Mucosa of rectum (tissue), 2 donors: ENCODE results near the gene ZBTB5.
A peak's percentile ranks its signal among the peaks of the same experiment; 100 is the strongest.

Experiments used
- H3K27ac ChIP-seq, 2 donors: one replicate each; pipeline ENCODE4 v1.7.0; 2013; ENCODE audit warnings: inconsistent platforms in 2 of 2, low read depth in 2 of 2, low read length in 2 of 2
- H3K27me3 ChIP-seq, 2 donors: one replicate each; pipeline ENCODE4 v1.7.0; 2013; ENCODE audit warnings: low read length in 2 of 2; ENCODE audit not compliant: control insufficient read depth in 2 of 2, insufficient read depth in 2 of 2
- H3K36me3 ChIP-seq, 2 donors: one replicate each; pipeline ENCODE4 v1.7.0; 2013; ENCODE audit warnings: low read length in 2 of 2; ENCODE audit not compliant: control insufficient read depth in 2 of 2, insufficient read depth in 2 of 2
- H3K4me1 ChIP-seq, 2 donors: one replicate each; pipeline ENCODE4 v1.7.0; 2013; ENCODE audit warnings: low read length in 2 of 2, mild to moderate bottlenecking in 1 of 2; ENCODE audit not compliant: control insufficient read depth in 2 of 2, insufficient read depth in 2 of 2
- H3K4me3 ChIP-seq, 2 donors: one replicate each; pipeline ENCODE4 v1.7.0; 2013; ENCODE audit warnings: low read length in 2 of 2
- H3K9ac ChIP-seq, 2 donors: one replicate each; pipeline ENCODE4 v1.7.0; 2013; ENCODE audit warnings: low read length in 2 of 2, low read depth in 1 of 2, mild to moderate bottlenecking in 1 of 2
- H3K9me3 ChIP-seq, 2 donors: one replicate each; pipeline ENCODE4 v1.7.0; 2013; ENCODE audit warnings: low read length in 2 of 2; ENCODE audit not compliant: control insufficient read depth in 2 of 2
- donor health status: healthy.
- donor health status: Normal muscosa, but diverticular disease.

Gene ZBTB5

DNA sequence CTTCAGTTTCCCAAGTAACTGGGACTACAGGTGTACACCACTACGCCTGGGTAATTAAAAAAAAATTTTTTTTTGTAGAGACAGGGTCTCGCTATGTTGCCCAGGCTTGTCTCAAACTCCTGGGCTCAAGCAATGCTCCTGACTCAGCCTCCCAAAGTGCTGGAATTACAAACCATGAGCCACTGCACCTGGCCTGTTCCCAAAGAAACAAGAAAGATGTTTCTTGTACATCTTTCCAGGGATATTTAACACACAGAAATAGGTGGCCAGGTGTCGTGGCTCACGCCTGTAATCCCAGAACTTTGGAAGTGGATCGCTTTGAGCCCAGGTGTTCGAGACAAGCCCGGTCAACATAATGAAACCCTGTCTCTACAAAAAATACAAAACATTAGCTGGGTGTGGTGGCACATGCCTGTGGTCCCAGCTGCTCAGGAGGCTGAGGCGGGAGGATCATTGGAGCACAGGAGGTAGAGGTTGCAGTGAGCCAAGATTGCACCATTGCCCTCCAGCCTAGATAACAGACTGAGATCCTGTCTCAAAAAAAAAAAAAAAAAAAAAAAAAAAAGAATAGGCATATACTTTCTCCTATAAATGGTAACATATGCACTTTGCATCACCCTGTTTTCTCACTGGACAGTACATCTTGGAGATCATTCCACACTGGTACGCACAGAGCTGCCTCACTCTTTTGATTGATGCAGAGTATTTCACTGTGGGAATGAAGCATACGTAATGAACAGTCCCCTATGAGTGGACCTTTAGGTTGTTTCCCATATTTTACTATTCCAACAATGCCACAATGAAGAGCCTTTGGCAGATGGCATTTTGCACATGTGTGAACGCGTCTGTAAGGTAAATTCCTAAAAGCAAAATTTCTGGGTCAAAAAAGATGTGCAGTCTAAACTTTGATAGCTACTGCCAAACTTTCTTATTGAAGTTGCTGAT, 44.7 kb downstream of the ZBTB5 start:
- H3K9me3 ChIP-seq, result no peaks in the 10 kb centered on the region
- no peaks in the 10 kb centered on the region for H3K36me3 ChIP-seq
- H3K9ac ChIP-seq, result no peak overlapping the region
- peaks cover 14 to 17% of the 10 kb centered on the region in 2 donors for H3K4me1 ChIP-seq
- H3K27ac ChIP-seq, result no peak overlapping the region
- no peak overlapping the region for H3K4me3 ChIP-seq
- no peaks in the 10 kb centered on the region for H3K27me3 ChIP-seq

DNA sequence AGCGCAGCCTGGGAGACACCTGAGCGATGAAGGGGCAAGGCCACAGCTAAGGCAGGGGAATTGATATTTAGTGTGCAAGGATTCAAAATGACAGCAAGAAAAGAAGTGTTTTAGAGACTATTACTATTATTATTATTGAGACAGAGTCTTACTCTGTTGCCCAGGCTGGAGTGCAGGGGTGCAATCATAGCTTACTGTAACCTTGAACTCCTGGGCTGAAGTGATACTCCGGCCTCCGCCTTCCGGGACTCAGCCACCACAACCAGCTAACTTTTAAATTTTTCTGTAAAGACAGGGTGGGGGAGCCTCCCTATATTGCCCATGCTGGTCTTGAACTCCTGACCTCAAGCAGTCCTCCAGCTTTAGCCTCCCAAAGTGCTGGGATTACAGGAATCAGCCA, 46.0 kb downstream of the ZBTB5 start:
- H3K4me3 ChIP-seq, result no peak overlapping the region
- no peak overlapping the region for H3K27ac ChIP-seq
- no peaks in the 10 kb centered on the region for H3K27me3 ChIP-seq
- peaks cover 13 to 17% of the 10 kb centered on the region in 2 donors for H3K4me1 ChIP-seq
- H3K9me3 ChIP-seq, result no peaks in the 10 kb centered on the region
- H3K36me3 ChIP-seq, result no peaks in the 10 kb centered on the region
- H3K9ac ChIP-seq, result no peak overlapping the region

DNA sequence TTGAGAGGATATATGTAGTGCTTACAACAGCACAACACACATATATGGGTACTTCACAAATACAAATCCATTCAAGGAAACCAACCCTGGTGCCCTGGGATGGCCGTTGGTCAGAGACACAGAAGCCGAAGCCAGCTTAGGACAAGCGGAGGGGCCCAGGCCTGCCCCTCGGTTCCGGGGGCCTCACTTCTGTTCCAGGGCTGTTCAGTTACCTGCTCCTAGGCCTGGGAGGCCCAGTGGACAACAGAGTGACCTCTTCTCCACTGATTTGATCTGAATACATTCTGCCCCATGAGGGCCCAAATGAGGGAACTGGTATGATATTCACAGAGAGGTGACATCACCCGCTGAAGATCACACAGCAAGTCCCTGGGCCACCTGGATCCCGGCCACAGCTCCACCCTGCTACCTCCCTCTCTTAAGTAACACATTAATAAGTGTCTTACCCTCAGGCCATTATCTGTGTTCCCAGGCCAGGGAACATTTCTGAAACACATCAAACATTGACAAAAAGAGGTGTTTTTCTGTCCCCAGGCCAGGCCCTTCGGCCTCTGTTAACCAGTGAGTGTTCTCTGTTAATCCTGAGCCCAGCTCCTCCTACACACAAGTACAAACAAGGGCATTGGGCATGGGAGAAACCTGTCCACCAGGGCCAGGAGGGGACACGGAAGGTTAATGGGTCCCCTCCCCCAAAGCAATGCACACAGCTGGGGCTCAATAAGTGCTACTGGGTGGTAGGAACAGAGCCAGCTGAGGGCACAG, 47.2 kb downstream of the ZBTB5 start:
- Histone ChIP-seq H3K9ac (no peak overlapping the region), H3K9me3 (no peaks in the 10 kb centered on the region), H3K36me3 (no peaks in the 10 kb centered on the region), H3K27me3 (no peaks in the 10 kb centered on the region), H3K27ac (no peak overlapping the region), H3K4me3 (no peak overlapping the region), H3K4me1 (peaks cover 4 to 9% of the 10 kb centered on the region in 2 donors)

DNA sequence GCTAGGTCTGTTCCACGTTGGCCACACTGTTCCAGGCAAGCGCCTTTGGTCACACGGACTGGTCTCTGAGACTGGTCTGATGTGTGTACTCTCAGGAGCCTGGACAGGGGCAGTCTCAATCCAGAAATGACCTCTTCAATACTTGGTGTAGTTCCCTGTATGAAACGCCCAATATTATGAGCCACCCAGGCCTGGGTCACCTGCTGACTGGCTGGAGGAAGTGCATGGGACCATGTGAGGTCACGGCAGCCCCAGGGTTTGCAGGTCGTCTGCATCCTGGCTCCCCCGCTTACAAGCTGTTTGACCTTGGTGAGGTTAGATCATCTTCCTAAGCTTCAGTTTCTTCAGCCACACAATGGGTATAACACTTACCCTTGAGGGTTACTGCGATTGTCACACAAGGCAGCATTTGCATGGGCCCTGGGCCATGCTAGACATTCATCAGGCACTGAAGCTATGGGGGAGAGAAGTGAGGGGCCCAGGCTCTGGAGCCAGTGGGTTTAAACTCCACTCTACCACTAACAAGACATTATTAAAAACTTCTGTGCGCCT, 47.9 kb downstream of the ZBTB5 start:
- Histone ChIP-seq H3K36me3 (no peaks in the 10 kb centered on the region), H3K9me3 (no peaks in the 10 kb centered on the region), H3K4me1 (peaks cover 4 to 9% of the 10 kb centered on the region in 2 donors), H3K9ac (no peak overlapping the region), H3K27me3 (no peaks in the 10 kb centered on the region), H3K4me3 (no peak overlapping the region), H3K27ac (no peak overlapping the region)

DNA sequence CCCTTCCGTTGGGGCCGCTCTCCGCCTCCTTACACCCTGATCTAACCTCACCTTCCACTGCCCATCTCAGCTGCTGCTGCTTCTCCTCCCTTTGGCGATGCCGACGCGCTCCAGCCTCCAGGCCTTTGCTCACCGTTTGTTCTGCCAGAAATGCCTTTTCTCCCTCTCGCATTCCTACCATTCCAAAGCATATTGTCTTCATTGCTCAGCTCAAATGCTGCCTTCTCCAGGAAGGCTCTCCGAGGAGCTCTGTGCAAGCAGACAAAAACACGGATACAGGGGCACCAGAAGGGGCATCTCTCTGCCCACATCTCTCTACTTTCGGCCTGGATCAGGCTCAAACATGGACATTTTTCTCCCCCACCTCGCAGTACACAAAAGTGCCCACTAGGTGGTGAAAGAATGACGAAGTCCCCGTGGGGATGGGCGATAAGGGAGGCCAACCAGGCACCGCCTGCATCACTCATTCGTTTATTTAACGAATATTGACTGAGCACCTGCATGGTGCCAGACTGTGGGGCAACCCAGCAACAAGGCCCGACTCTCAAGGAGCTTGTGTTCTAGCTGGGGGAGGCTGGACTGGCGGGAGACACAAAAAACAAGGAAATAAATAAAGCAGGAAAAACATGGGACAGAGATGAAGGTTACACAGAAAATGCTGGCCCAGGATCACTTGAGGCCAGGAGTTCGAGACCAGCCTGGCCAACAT, 50.1 kb downstream of the ZBTB5 start:
- no peak overlapping the region for H3K27ac ChIP-seq

DNA sequence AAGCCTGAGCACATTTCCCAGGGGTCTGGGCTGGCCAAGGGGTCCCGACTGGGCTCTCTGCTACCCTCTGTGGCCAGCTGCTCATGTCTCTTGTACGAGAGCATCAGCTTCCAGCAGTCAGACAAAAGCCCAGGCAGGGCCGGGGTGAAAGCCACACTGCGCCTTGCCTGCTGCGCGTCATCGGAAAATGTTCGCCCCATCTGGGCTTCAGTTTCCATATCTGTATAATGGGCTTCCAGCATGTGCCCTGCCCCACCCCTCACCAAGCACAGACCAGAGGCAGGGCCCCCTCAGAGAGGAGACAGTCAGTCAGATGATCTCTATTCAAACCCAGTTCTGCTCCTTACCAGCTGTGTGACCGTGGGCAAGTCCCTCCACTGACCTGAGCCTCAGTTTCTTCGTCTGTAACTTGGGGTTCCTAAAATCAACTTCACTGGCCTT, 50.7 kb downstream of the ZBTB5 start:
- Histone ChIP-seq H3K9ac (no peak overlapping the region), H3K27ac (no peak overlapping the region), H3K4me3 (peak overlapping the region in 1 of 2 donors; percentile 28), H3K27me3 (no peaks in the 10 kb centered on the region), H3K36me3 (no peaks in the 10 kb centered on the region), H3K9me3 (no peaks in the 10 kb centered on the region), H3K4me1 (peaks cover 0 to 3% of the 10 kb centered on the region in 2 donors)

More for the DNA sequence above, 50.1 kb downstream of the ZBTB5 start:
- Histone ChIP-seq H3K4me1 (peaks cover 0 to 3% of the 10 kb centered on the region in 2 donors), H3K36me3 (no peaks in the 10 kb centered on the region), H3K4me3 (peak overlapping the region in 1 of 2 donors; percentile 28), H3K9me3 (no peaks in the 10 kb centered on the region), H3K9ac (peak overlapping the region in 1 of 2 donors; percentile 47), H3K27me3 (no peaks in the 10 kb centered on the region)

DNA sequence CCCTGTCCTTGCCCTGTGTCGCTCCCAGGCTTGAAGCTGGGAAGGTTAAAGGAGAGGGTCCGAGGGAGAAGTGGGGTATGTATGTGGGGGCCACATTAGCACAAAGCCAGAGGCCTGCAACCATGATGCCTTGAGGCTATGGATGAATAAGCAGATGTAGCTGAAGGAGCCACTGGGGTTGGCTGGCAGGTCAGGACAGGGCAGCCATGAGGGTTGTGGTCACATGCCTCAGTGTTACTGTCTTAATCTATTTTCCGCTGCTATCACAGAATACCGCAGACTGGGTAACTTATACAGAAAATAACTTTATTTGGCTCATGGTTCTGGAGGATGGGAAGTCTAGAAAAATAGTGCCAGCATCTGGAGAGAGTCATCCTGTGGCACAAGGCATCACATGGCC, 51.9 kb downstream of the ZBTB5 start:
- no peak overlapping the region for H3K9ac ChIP-seq
- no peaks in the 10 kb centered on the region for H3K36me3 ChIP-seq
- H3K27ac ChIP-seq, result no peak overlapping the region

DNA sequence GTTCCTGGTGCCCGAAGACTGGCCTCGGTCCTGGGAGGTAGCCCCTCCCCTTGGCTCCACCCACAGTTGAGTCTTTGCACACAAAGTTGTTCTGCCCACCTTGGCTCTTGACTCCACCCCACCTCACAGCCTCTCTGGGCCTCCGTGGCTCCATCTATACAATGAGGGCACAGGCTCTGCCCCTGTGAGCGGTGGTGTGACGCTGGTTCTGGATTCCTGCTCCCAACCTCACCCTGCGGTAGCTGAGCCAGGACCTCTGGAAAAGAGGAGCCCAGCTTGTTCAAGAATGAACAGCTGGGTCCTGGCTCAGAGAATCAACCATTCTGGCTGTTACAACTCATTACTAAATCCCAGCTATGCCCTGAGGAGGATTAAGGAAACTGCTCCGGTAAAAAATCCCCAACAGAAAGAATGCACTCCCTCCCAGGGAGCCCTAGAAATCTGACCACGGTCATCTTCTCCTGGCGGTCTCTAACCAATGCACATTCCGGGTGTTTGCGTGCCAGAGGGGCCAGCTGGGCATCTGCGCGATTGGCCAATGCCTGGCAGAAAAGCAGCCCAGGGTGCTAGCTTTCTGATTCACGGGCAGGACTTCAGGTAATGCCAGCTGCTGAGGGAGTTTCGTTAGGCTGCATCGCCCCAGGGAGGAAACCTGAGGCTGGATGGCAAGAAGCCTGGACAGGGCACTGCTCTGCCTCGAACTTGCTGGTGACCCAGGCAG, 52.7 kb downstream of the ZBTB5 start:
- Histone ChIP-seq H3K36me3 (no peaks in the 10 kb centered on the region), H3K27ac (no peak overlapping the region), H3K4me1 (peaks cover 0 to 3% of the 10 kb centered on the region in 2 donors), H3K9ac (no peak overlapping the region), H3K9me3 (no peaks in the 10 kb centered on the region), H3K27me3 (no peaks in the 10 kb centered on the region), H3K4me3 (no peak overlapping the region)

More for the DNA sequence above, 51.9 kb downstream of the ZBTB5 start:
- H3K4me1 ChIP-seq, result peaks cover 0 to 3% of the 10 kb centered on the region in 2 donors
- no peaks in the 10 kb centered on the region for H3K27me3 ChIP-seq
- no peaks in the 10 kb centered on the region for H3K9me3 ChIP-seq
- no peak overlapping the region for H3K4me3 ChIP-seq
